ENCODE data around the gene ZNF469.

ZNF469 gene

GRCh38 chr16:88384222-88385111 lies 1.7 kb downstream of the ZNF469 start:
- TF ChIP-seq, protein P1, sequence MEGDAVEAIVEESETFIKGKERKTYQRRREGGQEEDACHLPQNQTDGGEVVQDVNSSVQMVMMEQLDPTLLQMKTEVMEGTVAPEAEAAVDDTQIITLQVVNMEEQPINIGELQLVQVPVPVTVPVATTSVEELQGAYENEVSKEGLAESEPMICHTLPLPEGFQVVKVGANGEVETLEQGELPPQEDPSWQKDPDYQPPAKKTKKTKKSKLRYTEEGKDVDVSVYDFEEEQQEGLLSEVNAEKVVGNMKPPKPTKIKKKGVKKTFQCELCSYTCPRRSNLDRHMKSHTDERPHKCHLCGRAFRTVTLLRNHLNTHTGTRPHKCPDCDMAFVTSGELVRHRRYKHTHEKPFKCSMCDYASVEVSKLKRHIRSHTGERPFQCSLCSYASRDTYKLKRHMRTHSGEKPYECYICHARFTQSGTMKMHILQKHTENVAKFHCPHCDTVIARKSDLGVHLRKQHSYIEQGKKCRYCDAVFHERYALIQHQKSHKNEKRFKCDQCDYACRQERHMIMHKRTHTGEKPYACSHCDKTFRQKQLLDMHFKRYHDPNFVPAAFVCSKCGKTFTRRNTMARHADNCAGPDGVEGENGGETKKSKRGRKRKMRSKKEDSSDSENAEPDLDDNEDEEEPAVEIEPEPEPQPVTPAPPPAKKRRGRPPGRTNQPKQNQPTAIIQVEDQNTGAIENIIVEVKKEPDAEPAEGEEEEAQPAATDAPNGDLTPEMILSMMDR (conservative IDR thresholded peaks at IDR 0.05; ENCODE audit: low read depth, low read length) = no peak
- no peak for DNase-seq (ENCODE audit: low read depth)
- peak overlapping the region; percentile 64 for H3K4me3 ChIP-seq (ENCODE audit: low read depth, low read length)

GRCh38 chr16:88385112-88385594 lies 2.4 kb downstream of the ZNF469 start:
- DNase-seq (ENCODE audit: low read depth) = no peak
- TF ChIP-seq, protein P1 (conservative IDR thresholded peaks at IDR 0.05; ENCODE audit: low read depth, low read length) = no peak
- H3K4me3 ChIP-seq (ENCODE audit: low read depth, low read length) = no peak overlapping the region

- no peak overlapping the region for H3K4me3 ChIP-seq (ENCODE audit: low read depth, low read length)
- no peak for DNase-seq (ENCODE audit: low read depth)
- TF ChIP-seq, protein P1 (conservative IDR thresholded peaks at IDR 0.05; ENCODE audit: low read depth, low read length) = no peak
Measured at GRCh38 chr16:88385831-88386815, 3.4 kb downstream of the ZNF469 start.

- TF ChIP-seq, protein P1 (conservative IDR thresholded peaks at IDR 0.05; ENCODE audit: low read depth, low read length) = no peak
- DNase-seq (ENCODE audit: low read depth) = no peak
- no peak overlapping the region for H3K4me3 ChIP-seq (ENCODE audit: low read depth, low read length)
Measured at GRCh38 chr16:88387180-88387765, 4.5 kb downstream of the ZNF469 start.

DNA sequence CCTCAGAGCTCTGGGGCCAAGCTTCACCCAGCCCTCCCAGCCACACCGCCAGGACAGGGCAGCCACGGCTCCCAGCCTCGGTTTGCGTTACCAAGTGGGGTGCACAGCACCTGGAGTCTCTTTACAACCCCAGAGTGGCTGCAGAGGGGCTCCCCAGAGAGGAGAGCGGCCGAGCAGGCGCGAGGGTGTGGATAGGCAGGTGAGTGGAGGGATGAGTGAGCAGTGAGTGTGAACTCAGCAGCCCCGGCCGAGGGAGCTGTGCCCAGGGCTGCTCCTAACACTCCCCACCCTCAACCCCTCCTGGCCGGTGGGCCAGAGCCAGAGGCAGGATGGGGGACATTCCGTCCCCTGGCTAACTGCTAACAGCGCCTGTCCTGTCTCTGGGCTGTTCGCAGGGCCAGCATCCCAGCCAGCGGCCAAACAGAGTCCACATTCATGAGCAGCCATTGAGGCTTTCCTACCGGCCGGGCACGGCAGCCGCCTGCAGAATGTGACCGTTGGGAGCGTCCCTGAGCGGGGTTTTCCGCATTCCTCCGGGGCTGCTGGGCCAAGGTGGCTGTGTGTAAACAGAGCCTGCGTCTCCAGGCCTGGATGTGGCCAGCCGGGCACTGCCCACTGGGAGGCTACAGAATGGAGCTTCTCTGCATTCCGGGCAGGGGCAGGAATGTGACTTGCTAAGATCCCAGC lies 5.3 kb downstream of the ZNF469 start:
- DNase-seq (ENCODE audit: low read depth) = no peak
- TF ChIP-seq, protein P1 (conservative IDR thresholded peaks at IDR 0.05; ENCODE audit: low read depth, low read length) = no peak

DNA sequence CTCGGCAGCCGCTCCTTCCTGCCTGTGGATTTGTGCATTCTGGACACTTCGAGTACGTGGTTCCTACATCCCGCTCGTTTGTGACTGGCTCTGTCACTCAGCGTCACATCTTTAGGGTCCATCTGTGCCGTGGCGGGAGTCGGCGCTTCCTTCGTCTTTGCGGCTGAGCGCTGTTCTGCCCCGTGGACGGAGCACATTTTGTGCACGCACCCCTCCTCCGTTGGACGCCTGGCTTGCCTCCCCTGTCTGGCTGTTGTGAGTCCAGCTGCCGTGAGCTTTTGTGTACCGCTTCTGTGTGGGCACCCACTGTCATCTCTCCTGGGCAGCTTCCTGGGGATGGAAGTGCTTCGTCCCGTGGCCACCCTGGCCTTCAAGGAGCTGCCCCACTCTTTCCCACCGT lies 6.4 kb downstream of the ZNF469 start:
- TF ChIP-seq, protein P1 (conservative IDR thresholded peaks at IDR 0.05; ENCODE audit: low read depth, low read length) = no peak
- DNase-seq (ENCODE audit: low read depth) = no peak
- H3K4me3 ChIP-seq (ENCODE audit: low read depth, low read length) = no peak overlapping the region

More for the DNA sequence above, 5.3 kb downstream of the ZNF469 start:
- no peak overlapping the region for H3K4me3 ChIP-seq (ENCODE audit: low read depth, low read length)

All from choroid plexus epithelial cell (primary cell).